Endothelial cell of umbilical vein (primary cell): ENCODE measurements around the gene CDCP1. TPM values are rescaled to one million over a fixed set of nuclear protein-coding genes. Genes with fewer than 3 reads are reported as not detected.

Experiments
- BruUV-seq: library from RNA; stranded (reverse); fragments of 400-500 nt; replicated peaks from 2 replicates; lab custom pipeline; 2021; lab: Mats Ljungman, UMichigan
- CTCF ChIA-PET: fragments of 300-600, 350-600 bp; sonication (Branson Sonifier 250); formaldehyde crosslinking; loops from one replicate; lab custom pipeline; 2021; ENCODE audit warnings: antibody characterized with exemption, inconsistent platforms; lab: Charles Lee
- POLR2A ChIA-PET: fragments of 300-600, 350-600 bp; sonication (Branson Sonifier 250); formaldehyde crosslinking; loops from one replicate; lab custom pipeline; 2021; ENCODE audit warnings: antibody characterized with exemption, inconsistent platforms; lab: Charles Lee
- DNase-seq: peaks from one replicate; pipeline ENCODE4 v3.0.0-alpha.2; 2011; ENCODE audit warnings: low read depth, low spot score
- FAIRE-seq: peaks from 2 replicates; lab custom pipeline; 2011; peaks lifted over from hg19 to GRCh38; lab: Jason Lieb, UNC
- H2AFZ ChIP-seq: 2 replicates; pipeline ENCODE4 v1.6.0; 2012; ENCODE audit warnings: low read depth, low read length, control low read depth, inconsistent platforms
- H3K27ac ChIP-seq: 2 replicates; pipeline ENCODE4 v1.5.1; 2011; ENCODE audit warnings: low read depth, mild to moderate bottlenecking, control low read depth, low read length, moderate library complexity; ENCODE audit not compliant: insufficient read depth
- H3K27me3 ChIP-seq, 2 experiments: 2 replicates each; pipeline versions ENCODE4 v1.6.0 to v1.6.1; 2011; ENCODE audit warnings: low read length in 2 of 2, mixed read lengths in 1 of 2; ENCODE audit not compliant: control insufficient read depth in 2 of 2, insufficient read depth in 2 of 2
- H3K36me3 ChIP-seq, 2 experiments: 2 replicates in 1 of 2; 3 replicates in 1 of 2; pipeline ENCODE4 v1.5.1; 2011; ENCODE audit warnings: low read length in 2 of 2, mild to moderate bottlenecking in 1 of 2, moderate library complexity in 1 of 2; ENCODE audit not compliant: control insufficient read depth in 2 of 2, insufficient read depth in 2 of 2; ENCODE audit errors: extremely low read depth in 1 of 2
- H3K4me1 ChIP-seq: 3 replicates; pipeline ENCODE4 v1.5.1; 2011; ENCODE audit warnings: mild to moderate bottlenecking, low read length; ENCODE audit not compliant: control insufficient read depth, insufficient read depth; ENCODE audit errors: extremely low read depth
- H3K4me2 ChIP-seq: 2 replicates; pipeline ENCODE4 v1.6.1; 2011; ENCODE audit warnings: low read length, control low read depth, mixed read lengths; ENCODE audit not compliant: insufficient read depth
- H3K4me3 ChIP-seq, 3 experiments: fragments of 200-600 bp in 1 of 3; sonication (generic), shearing (Covaris generic) in 1 of 3; replicated peaks in 1 of 3; 2 replicates each; pipeline ENCODE4 v1.5.1; 2011 to 2016; ENCODE audit warnings: control low read depth in 3 of 3, low read length in 3 of 3, mild to moderate bottlenecking in 2 of 3, inconsistent platforms in 1 of 3, low read depth in 1 of 3, moderate library complexity in 1 of 3; ENCODE audit not compliant: insufficient read depth in 1 of 3
- H3K79me2 ChIP-seq: 2 replicates; pipeline ENCODE4 v1.6.0; 2012; ENCODE audit warnings: low read length, inconsistent platforms; ENCODE audit not compliant: control insufficient read depth, insufficient read depth
- H3K9ac ChIP-seq: replicated peaks from 2 replicates; pipeline ENCODE3; 2011; ENCODE audit warnings: low read length, control low read depth; ENCODE audit not compliant: insufficient read depth; ENCODE audit errors: extremely low read depth
- H3K9me1 ChIP-seq: replicated peaks from 3 replicates; pipeline ENCODE4 v1.6.0; 2011; ENCODE audit warnings: mild to moderate bottlenecking, low read length; ENCODE audit not compliant: control insufficient read depth, insufficient read depth; ENCODE audit errors: extremely low read depth
- H3K9me3 ChIP-seq: replicated peaks from 2 replicates; pipeline ENCODE4 v1.5.1; 2012; ENCODE audit warnings: low read length, inconsistent platforms; ENCODE audit not compliant: control insufficient read depth, insufficient read depth
- H4K20me1 ChIP-seq: replicated peaks from 2 replicates; pipeline ENCODE3; 2011; ENCODE audit warnings: mild to moderate bottlenecking, low read length; ENCODE audit not compliant: control insufficient read depth, insufficient read depth; ENCODE audit errors: extremely low read depth
- EZH2 ChIP-seq: IDR thresholded peaks from 2 replicates; pipeline ENCODE4 v1.6.1; 2012; ENCODE audit warnings: borderline replicate concordance, low read depth, mild to moderate bottlenecking, moderate library complexity, low read length, inconsistent platforms; ENCODE audit not compliant: severe bottlenecking
- GATA2 ChIP-seq: IDR thresholded peaks from 2 replicates; pipeline ENCODE4 v1.7.0; 2011; ENCODE audit warnings: low read depth, mild to moderate bottlenecking, moderate library complexity, mixed read lengths, low read length; ENCODE audit not compliant: insufficient read length, insufficient read depth
- JUN ChIP-seq: IDR thresholded peaks from 2 replicates; pipeline ENCODE4 v1.6.1; 2011; ENCODE audit warnings: borderline replicate concordance, low read depth; ENCODE audit not compliant: insufficient read length, insufficient read depth
- POLR2A ChIP-seq: IDR thresholded peaks from 2 replicates; pipeline ENCODE4 v1.6.1; 2012; ENCODE audit warnings: low read depth, mild to moderate bottlenecking, control low read depth, low read length
- POLR2AphosphoS5 ChIP-seq: IDR thresholded peaks from 2 replicates; pipeline ENCODE4 v1.6.1; 2012; ENCODE audit warnings: low read depth, mild to moderate bottlenecking, control low read depth, low read length, moderate library complexity; ENCODE audit not compliant: insufficient read depth
- dilution Hi-C: fragments of 300-500 bp; cut with MboI; formaldehyde crosslinking; loops from one replicate; pipeline ENCODE4 v1.15.0; 2019; ENCODE audit warnings: low sequenced_read_pairs; ENCODE audit not compliant: extremely low pct_ligation_motif_present
- intact Hi-C: fragments of 100-400 bp; cut with micrococcal nuclease; formaldehyde crosslinking; loops from one replicate; pipeline ENCODE4 v1.10.0; 2022
- polyA plus RNA-seq, 4 experiments: library from polyadenylated mRNA; depleted of rRNA in 3 of 4; stranded (reverse) in 3 of 4; unstranded in 1 of 4; fragments of >200 nt; gene quantifications; 2 replicates each; pipeline versions ENCODE4 v1.2.1 to v1.2.3, GENCODE V29; 2011 to 2012; ENCODE audit warnings: missing spikeins in 1 of 4
- total RNA-seq: library from RNA; stranded (reverse); gene quantifications from 2 replicates; pipeline ENCODE4 v1.2.3, GENCODE V29; 2021
- TF ChIP-seq, protein P1 (sequence below): IDR thresholded peaks from 2 replicates; pipeline ENCODE4 v1.6.1; 2011; ENCODE audit not compliant: insufficient read depth, insufficient read length
- TF ChIP-seq, protein P2 (sequence below), 2 donors: IDR thresholded peaks; 1 replicate in 1 of 2; 2 replicates in 1 of 2; pipeline ENCODE4 v1.5.1; 2011; ENCODE audit warnings: low read length in 2 of 2, mild to moderate bottlenecking in 2 of 2, moderate library complexity in 2 of 2, control low read depth in 1 of 2, inconsistent platforms in 1 of 2, low read depth in 1 of 2; ENCODE audit not compliant: insufficient read depth in 1 of 2; ENCODE audit errors: extremely low read depth in 1 of 2

The CDCP1 gene
- total and polyA plus RNA-seq, 2 donors (not counting 3 experiments of a cell fraction or from before 2014, with no cell fraction given), result 0.01 to 0.22 TPM

DNA sequence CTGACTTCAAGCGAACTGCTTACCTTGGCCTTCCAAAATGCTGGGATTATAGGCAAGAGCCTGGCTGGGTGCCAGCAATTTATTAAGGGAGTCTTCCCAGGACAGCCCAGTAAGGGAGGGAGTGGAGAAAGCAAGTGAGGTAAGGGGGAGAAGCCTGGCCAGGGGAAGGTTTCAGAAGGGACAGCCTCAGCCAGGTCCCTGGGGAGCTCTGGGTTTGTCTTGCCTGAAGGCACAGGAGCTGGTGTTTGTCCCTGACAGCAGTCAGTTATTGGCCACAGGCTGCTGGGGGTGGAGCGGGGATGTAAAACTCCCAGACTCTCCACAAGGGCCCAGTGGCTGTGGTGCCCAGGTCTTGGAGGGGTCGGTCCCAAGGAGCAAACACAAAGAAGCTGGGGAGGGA is 33.0 kb upstream of the CDCP1 start:
- no peak overlapping the region for H2AFZ ChIP-seq
- no peaks in the 10 kb centered on the region for H3K36me3 ChIP-seq
- H3K4me2 ChIP-seq, result no peak overlapping the region
- no peaks in the 10 kb centered on the region for H3K79me2 ChIP-seq
- no peak for DNase-seq
- H3K27ac ChIP-seq, result no peak overlapping the region
- CTCF ChIA-PET, result no interaction called here
- no peaks in the 10 kb centered on the region for H4K20me1 ChIP-seq
- no peak overlapping the region for H3K4me3 ChIP-seq
- no peaks in the 10 kb centered on the region for H3K4me1 ChIP-seq
- H3K9me1 ChIP-seq, result no peaks in the 10 kb centered on the region
- intact Hi-C loops (no loop called here), dilution Hi-C loops (no loop called here)
- POLR2A ChIA-PET, result no interaction called here
- H3K27me3 ChIP-seq, result peaks cover 0 to 2% of the 10 kb centered on the region in 2 experiments
- H3K9me3 ChIP-seq, result no peaks in the 10 kb centered on the region
- TF ChIP-seq POLR2AphosphoS5, result no peak
- TF ChIP-seq JUN, result no peak
- no peak for TF ChIP-seq POLR2A
- H3K9ac ChIP-seq, result no peak overlapping the region
- no TSS peak for BruUV-seq
- no peak for FAIRE-seq

DNA sequence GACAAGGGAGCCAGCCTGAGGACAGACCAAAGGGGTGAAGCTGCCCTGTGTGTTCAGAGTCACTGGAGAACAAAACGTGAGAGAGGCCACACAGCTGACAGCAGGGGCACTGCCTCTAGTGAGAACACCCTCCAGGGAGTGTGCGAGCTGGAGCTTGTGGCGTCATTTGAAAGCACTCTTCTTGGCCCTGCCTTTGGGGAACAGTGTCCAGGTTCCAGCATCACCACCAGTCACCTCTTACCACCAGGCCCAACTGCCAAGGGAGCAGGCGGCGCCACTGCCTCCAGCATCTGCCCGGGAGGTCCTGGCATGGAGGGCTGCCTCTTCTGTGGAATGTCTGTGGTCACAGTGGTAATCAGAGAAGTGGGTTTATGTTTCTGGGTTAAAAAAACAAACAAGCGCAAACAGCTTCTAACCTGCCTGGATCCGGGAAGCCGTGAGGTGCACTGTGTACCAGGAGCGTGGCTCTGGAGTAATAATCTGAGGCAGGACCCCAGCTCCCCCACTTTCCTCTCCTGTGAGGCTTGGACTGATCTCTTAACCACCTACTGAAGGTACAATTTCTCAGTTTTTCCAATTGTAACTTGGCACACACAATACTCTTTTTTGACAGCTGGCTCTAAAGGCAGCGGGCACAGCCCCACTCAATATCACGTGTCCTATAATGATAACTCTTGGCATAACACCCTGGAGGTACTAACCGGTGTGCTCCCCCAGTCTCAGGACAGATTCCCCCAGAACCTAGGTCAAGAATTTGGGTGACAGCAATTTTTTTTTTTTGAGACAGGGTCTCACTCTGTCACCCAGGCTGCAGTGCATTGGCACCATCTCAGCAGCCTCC is 32.2 kb upstream of the CDCP1 start:
- FAIRE-seq, result no peak

More for the DNA sequence above, 32.2 kb upstream of the CDCP1 start:
- no TSS peak for BruUV-seq
- peaks cover 0 to 2% of the 10 kb centered on the region in 2 experiments for H3K27me3 ChIP-seq
- no peaks in the 10 kb centered on the region for H3K36me3 ChIP-seq
- intact Hi-C loops (no loop called here), dilution Hi-C loops (no loop called here)
- H3K27ac ChIP-seq, result no peak overlapping the region
- no peak overlapping the region for H3K9ac ChIP-seq
- DNase-seq, result no peak
- no peak overlapping the region for H3K4me3 ChIP-seq
- no peaks in the 10 kb centered on the region for H3K9me3 ChIP-seq
- no peaks in the 10 kb centered on the region for H3K4me1 ChIP-seq
- ChIA-PET POLR2A (no interaction called here), CTCF (interaction anchor here (3.4 kb wide), 1 partner anchor 32 kb away, joined by 10 read pairs; no protein-coding TSS in a partner anchor)
- H2AFZ ChIP-seq, result no peak overlapping the region
- no peak overlapping the region for H3K4me2 ChIP-seq
- H4K20me1 ChIP-seq, result no peaks in the 10 kb centered on the region
- no peaks in the 10 kb centered on the region for H3K79me2 ChIP-seq
- TF ChIP-seq, protein P1, sequence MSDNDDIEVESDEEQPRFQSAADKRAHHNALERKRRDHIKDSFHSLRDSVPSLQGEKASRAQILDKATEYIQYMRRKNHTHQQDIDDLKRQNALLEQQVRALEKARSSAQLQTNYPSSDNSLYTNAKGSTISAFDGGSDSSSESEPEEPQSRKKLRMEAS, result no peak
- no peak for TF ChIP-seq GATA2
- no peak for TF ChIP-seq EZH2
- TF ChIP-seq, protein P2, sequence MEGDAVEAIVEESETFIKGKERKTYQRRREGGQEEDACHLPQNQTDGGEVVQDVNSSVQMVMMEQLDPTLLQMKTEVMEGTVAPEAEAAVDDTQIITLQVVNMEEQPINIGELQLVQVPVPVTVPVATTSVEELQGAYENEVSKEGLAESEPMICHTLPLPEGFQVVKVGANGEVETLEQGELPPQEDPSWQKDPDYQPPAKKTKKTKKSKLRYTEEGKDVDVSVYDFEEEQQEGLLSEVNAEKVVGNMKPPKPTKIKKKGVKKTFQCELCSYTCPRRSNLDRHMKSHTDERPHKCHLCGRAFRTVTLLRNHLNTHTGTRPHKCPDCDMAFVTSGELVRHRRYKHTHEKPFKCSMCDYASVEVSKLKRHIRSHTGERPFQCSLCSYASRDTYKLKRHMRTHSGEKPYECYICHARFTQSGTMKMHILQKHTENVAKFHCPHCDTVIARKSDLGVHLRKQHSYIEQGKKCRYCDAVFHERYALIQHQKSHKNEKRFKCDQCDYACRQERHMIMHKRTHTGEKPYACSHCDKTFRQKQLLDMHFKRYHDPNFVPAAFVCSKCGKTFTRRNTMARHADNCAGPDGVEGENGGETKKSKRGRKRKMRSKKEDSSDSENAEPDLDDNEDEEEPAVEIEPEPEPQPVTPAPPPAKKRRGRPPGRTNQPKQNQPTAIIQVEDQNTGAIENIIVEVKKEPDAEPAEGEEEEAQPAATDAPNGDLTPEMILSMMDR (IDR thresholded peaks at IDR 0.05; ENCODE audit: extremely low read depth in 1 of 2, insufficient read depth in 1 of 2, low read depth in 1 of 2, low read length in 2 of 2), result no peak
- H3K9me1 ChIP-seq, result no peaks in the 10 kb centered on the region
